ENCODE results near the gene FILIP1.

The FILIP1 gene

DNA sequence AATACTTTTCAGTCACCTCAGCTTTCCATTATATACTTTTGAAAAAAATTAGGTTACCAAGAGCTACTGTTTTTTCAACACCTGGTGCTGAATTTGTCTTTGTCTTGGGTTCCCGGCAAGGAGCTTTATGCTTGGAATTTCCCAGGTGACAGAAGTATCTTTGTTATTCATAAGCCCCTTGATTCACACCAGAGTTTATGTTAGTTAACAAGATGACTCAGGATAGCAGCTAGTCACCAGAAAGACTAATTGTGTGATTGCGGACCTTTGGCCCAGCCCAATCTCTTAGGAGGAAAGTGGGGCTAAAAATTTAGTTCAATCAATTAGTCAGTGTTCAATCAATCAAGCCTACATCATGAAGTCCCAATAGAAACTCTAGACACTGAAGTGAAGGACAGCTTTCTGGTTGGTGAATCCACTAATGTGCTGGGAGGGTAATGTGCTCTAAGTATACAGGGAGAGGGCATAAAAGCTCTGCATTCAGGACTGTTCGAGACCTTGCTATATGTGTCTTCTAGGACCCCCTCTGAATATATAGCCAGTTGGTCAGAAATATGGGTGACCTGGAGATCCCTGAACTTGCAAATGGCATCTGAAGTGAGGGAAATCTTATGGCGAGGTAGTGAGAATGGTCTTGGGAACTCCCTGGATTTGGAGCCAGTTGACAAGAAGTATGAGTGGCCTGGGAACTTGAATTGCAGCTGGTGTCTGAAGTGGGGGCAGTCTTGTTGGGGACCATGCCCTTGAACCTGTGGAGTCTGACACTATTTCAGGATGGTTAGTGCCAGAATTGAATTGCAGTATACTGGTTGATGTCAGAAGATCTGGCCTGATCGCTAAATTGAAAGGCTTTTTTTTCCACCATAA is 225.2 kb downstream of the FILIP1 start:
- in situ Hi-C loops (cut with MboI; ENCODE audit: low sequenced_read_pairs), result no loop called here
- H3K27me3 ChIP-seq (ENCODE audit: low read depth), result no peaks in the 10 kb centered on the region
- H3K4me1 ChIP-seq, result peaks cover 14% of the 10 kb centered on the region
- H3K9me3 ChIP-seq, result 0 out of 2 replicates have a peak, but pooled peaks cover 3% of the 10 kb centered on the region
- H3K4me3 ChIP-seq, result no peak overlapping the region
- H3K36me3 ChIP-seq (replicated peaks), result peaks cover 10% of the 10 kb centered on the region; the same call in 1 of the 2 replicates
- DNase-seq (ENCODE audit: low spot score in 2 of 2), result peak in 1 of 2 experiments; percentile 50

DNA sequence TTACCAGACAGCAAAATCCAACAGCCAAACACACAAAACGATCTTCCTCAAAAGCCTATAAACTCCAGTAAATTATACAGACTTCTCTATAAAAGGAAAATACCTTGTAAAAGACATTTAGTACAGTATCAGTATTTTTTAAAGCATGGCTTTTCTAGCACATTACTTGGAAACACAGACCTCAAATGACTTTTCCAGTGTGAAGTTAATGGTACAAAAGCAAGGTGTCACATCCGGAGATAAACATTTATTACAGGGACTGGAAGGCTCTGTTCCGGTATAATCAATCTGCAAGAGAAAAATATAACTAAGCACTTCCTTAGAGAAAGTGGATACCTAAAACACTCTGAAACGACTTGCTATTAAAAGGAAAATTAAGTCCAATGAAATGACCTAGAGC is 226.1 kb downstream of the FILIP1 start:
- no peaks in the 10 kb centered on the region for H3K9me3 ChIP-seq
- H3K4me1 ChIP-seq, result peaks cover 14% of the 10 kb centered on the region
- H3K4me3 ChIP-seq, result no peak overlapping the region
- H3K36me3 ChIP-seq (replicated peaks), result peaks cover 3% of the 10 kb centered on the region; the same call in 1 of the 2 replicates
- no peak for DNase-seq (ENCODE audit: low spot score in 2 of 2)
- H3K27me3 ChIP-seq (ENCODE audit: low read depth), result no peaks in the 10 kb centered on the region
- in situ Hi-C loops (cut with MboI; ENCODE audit: low sequenced_read_pairs), result no loop called here

DNA sequence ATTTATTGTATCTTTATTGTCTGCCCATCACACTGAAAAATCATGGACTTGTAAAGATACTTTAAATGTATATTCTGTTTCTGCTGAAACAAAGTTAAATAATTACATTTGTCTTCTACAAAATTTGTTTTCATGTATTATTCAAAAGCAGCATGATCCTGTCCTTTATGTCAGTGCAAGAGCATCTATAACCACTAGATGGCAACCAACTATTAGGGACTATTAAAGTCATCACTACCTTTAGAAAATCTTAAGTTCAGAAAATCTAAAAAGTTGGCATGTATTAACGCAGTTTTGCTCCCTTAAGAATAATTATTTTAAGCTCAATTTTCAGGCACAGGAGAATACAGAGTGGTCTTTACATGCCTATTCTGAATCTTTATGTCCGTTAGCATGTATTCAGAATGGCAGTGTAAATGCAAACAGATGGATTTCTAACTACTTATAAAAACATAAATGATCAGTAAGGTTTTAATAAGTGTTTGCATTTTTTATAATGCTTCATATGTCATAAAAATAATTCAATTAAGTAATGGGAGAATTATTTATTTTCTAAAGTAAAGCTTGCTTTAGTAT is 226.8 kb downstream of the FILIP1 start:
- Histone ChIP-seq H3K27me3 (ENCODE audit: low read depth) (no peaks in the 10 kb centered on the region), H3K4me1 (peaks cover 14% of the 10 kb centered on the region), H3K4me3 (no peak overlapping the region), H3K9me3 (no peaks in the 10 kb centered on the region), H3K36me3 (replicated peaks) (no peaks in the 10 kb centered on the region; the same call in 1 of the 2 replicates)
- DNase-seq (ENCODE audit: low spot score in 2 of 2), result peak in 1 of 2 experiments; percentile 68
- in situ Hi-C loops (cut with MboI; ENCODE audit: low sequenced_read_pairs), result no loop called here

DNA sequence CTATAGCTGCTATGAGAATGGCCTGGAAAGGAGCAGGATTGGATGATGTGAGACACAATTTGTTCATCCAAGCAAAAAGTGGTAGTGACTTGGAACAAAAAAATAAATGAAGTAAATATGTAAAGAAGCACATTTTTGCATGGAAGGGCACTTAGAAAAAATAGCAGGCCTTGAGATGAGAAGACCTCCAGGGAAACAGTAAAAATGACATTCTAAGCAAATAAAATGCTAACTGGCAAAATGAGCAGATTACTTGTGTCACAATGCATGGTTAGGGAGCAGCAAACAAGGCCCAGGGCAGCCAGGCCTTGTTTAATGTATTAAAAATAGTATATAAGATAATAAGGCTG is 230.2 kb downstream of the FILIP1 start:
- in situ Hi-C loops (cut with MboI; ENCODE audit: low sequenced_read_pairs), result no loop called here
- peaks cover 17% of the 10 kb centered on the region for H3K36me3 ChIP-seq (replicated peaks)

DNA sequence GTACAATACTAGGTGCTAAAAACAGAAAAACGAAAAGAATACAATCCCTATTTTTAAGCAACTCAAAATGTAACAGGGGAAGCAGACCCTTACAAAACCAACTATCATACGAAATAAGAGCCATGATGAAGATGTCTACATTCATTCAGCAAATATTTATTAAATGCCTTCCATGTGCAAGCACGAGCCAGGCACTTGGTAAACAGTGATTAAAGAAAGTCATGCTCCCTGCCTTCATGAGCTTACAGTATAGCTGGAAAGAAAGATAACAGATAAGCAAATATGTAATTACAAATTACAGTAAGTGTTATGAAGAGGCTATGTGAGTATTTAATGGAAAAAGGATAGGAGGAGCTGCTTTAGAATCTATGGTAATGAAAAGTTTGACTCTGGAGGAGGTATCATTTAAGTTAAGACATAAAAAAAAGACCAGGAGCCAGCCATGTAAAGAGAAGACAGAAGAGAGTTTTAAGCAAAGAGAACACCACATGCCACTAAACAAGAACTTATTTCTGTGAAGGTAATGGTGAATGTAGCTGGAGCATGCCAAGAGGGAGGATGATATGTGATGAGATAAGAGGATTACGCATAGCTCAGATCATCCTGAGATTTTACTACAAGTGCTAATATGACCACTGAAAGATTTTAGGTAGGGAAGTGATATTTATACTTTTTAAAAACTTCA is 230.7 kb downstream of the FILIP1 start:
- DNase-seq (ENCODE audit: low spot score in 2 of 2), result no peak
- Histone ChIP-seq H3K9me3 (no peaks in the 10 kb centered on the region), H3K4me3 (no peak overlapping the region), H3K4me1 (peaks cover 6% of the 10 kb centered on the region), H3K36me3 (replicated peaks) (peaks cover 17% of the 10 kb centered on the region), H3K27me3 (ENCODE audit: low read depth) (no peaks in the 10 kb centered on the region)
- in situ Hi-C loops (cut with MboI; ENCODE audit: low sequenced_read_pairs), result no loop called here

More for the DNA sequence above, 230.2 kb downstream of the FILIP1 start:
- Histone ChIP-seq H3K4me1 (peaks cover 11% of the 10 kb centered on the region), H3K4me3 (no peak overlapping the region), H3K27me3 (ENCODE audit: low read depth) (no peaks in the 10 kb centered on the region), H3K9me3 (no peaks in the 10 kb centered on the region)
- no peak for DNase-seq (ENCODE audit: low spot score in 2 of 2)

DNA sequence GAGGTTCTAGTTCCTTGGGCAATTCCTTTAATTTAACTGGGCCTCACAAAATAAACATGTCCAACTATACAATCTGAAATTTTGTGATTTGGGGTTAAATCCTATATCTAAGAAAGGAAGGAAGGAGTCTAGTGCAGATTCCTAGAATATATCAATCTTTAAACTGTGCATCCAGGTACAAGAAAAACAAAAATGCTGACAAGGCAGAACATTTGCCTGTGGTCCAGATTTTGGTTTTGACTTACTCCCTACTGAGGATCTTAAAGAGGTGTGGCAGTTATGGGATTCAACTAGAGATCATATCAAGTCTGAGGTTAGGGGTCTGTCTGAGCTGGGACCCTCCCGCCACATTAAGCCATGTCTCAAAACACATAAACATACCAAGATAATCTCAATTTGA is 232.3 kb downstream of the FILIP1 start:
- H3K9me3 ChIP-seq, result no peaks in the 10 kb centered on the region
- no peaks in the 10 kb centered on the region for H3K4me1 ChIP-seq
- H3K27me3 ChIP-seq (ENCODE audit: low read depth), result no peaks in the 10 kb centered on the region
- in situ Hi-C loops (cut with MboI; ENCODE audit: low sequenced_read_pairs), result no loop called here
- DNase-seq (ENCODE audit: low spot score in 2 of 2), result no peak
- H3K36me3 ChIP-seq (replicated peaks), result peaks cover 17% of the 10 kb centered on the region
- no peak overlapping the region for H3K4me3 ChIP-seq

DNA sequence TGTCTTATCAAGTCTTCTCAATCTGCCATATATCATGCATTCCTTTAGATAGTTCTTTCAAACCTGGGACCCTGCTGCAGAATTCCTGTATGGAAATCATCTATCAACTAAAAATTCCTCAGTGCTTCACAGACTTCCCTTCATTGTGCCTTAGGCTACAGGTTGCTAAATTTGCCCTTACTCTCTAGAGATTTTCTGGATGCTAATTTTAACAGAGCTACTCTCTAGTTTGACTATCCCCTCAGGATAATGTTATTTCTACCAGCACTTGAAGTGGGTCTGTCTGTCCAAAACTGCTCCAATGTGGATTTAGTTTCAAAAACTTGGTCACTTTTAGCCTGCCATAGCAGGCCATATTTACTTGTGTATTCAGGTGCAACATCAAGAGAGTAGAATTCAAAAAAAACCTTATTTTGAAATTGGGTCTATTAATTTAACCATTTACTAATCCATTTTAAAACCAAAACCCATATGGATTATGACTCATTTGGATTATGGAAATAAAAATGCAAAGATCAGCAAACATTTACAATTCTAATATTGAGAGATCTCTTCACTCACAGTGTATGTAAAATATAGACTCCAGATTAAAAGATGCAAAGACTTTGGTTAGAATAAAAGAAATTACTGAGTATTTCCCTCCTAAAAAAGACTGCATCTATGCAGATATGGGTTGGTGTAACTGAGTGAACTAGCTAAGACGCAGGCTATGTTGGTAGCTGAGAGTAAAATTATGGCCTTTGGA is 236.1 kb downstream of the FILIP1 start:
- in situ Hi-C loops (cut with MboI; ENCODE audit: low sequenced_read_pairs), result no loop called here
- H3K9me3 ChIP-seq, result no peaks in the 10 kb centered on the region
- H3K36me3 ChIP-seq (replicated peaks), result peaks cover 17% of the 10 kb centered on the region
- no peaks in the 10 kb centered on the region for H3K27me3 ChIP-seq (ENCODE audit: low read depth)
- H3K4me3 ChIP-seq, result no peak overlapping the region
- DNase-seq (ENCODE audit: low spot score in 2 of 2), result no peak
- H3K4me1 ChIP-seq, result no peaks in the 10 kb centered on the region

DNA sequence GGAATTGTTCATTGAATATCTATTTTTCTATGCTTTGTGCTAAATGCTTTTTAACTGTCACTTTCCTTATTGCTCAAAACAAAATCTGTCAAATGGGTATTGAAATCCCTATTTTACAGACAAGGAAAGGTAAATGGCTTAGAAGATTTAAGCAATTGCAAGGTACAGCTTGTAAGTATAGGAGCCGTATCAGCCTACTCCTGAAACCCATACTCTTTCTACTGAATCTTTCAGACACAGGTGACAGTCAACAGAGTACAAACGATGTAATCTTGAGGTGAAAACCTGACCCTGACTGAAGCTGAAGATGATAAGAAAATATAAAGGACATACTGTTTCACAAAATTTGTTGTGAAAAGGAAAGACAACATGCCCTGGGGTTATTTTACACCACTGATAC is 243.0 kb downstream of the FILIP1 start:
- Histone ChIP-seq H3K4me3 (no peak overlapping the region), H3K27me3 (ENCODE audit: low read depth) (no peaks in the 10 kb centered on the region), H3K4me1 (no peaks in the 10 kb centered on the region), H3K9me3 (no peaks in the 10 kb centered on the region), H3K36me3 (replicated peaks) (no peaks in the 10 kb centered on the region; the same call in 1 of the 2 replicates)
- in situ Hi-C loops (cut with MboI; ENCODE audit: low sequenced_read_pairs), result no loop called here
- no peak for DNase-seq (ENCODE audit: low spot score in 2 of 2)

DNA sequence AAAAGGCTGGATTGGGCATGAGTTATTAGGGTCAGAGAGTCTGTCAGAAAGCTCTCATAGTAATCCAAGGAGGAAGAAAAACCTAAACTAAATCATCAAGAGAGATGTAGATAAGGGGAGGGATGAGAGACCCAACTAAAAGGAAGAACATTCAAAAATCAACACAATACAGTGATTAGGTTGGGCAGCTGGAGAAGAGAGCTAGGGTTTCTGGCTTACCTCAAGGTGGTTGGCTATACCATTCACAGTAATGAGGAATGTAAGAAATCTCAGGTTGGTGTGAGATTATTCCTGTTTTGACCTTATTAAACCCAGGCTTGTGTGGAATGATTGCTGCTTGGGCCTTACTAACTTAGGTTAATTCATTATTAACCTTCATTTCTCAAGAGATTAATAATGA is 243.8 kb downstream of the FILIP1 start:
- in situ Hi-C loops (cut with MboI; ENCODE audit: low sequenced_read_pairs), result no loop called here
- no peaks in the 10 kb centered on the region for H3K4me1 ChIP-seq
- H3K4me3 ChIP-seq, result no peak overlapping the region
- no peaks in the 10 kb centered on the region for H3K9me3 ChIP-seq
- no peaks in the 10 kb centered on the region for H3K36me3 ChIP-seq (replicated peaks)
- no peaks in the 10 kb centered on the region for H3K27me3 ChIP-seq (ENCODE audit: low read depth)
- no peak for DNase-seq (ENCODE audit: low spot score in 2 of 2)

DNA sequence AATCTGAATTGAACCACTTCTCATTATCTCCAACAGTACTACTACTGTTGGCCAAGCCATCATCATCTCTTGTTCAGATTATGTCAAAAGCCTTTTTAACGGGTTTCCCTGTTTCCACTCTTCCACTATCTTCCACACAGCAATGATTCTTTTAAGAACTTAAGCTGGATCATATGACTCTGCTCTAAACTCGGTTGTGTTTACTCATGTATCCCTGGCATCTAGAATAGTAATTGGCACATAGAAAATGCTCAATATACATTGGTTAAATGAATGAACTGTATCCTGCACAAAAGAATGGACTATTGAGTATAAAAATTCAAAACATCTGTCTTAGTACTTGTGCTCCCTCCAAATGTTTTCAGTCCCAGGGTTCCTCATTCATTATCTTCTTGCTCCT is 247.2 kb downstream of the FILIP1 start:
- no peak overlapping the region for H3K4me3 ChIP-seq
- H3K9me3 ChIP-seq, result no peaks in the 10 kb centered on the region
- peaks cover 9% of the 10 kb centered on the region for H3K36me3 ChIP-seq (replicated peaks)
- in situ Hi-C loops (cut with MboI; ENCODE audit: low sequenced_read_pairs), result no loop called here
- H3K27me3 ChIP-seq (ENCODE audit: low read depth), result no peaks in the 10 kb centered on the region
- DNase-seq (ENCODE audit: low spot score in 2 of 2), result no peak
- peaks cover 7% of the 10 kb centered on the region for H3K4me1 ChIP-seq

DNA sequence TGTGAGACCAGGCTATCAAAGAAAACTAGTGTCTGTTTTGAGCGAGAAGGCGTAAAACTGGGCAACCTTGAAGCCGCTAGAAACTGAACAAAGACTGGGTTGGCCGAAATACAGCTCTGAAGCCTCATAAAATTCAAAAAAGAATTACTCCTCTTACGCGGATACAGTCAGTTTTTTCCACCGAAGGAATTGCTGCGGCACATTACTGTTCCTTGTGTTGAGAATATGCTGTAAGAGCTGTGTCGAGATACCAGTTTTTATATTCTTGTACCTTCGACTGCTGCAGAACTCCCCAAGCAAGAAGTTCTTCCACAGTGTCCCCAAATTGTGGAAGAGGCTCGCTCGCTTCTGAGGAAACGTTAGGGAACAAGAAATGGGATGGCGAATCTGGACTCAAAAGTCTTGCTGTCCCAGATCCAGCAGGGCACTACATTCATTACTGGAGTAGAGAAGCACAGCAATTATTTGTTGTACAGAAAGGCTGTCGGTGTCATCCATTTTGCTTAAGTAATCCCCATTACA is 249.5 kb downstream of the FILIP1 start:
- no peak for DNase-seq (ENCODE audit: low spot score in 2 of 2)
- in situ Hi-C loops (cut with MboI; ENCODE audit: low sequenced_read_pairs), result no loop called here
- no peaks in the 10 kb centered on the region for H3K27me3 ChIP-seq (ENCODE audit: low read depth)
- H3K4me1 ChIP-seq, result peaks cover 11% of the 10 kb centered on the region
- peaks cover 29% of the 10 kb centered on the region for H3K36me3 ChIP-seq (replicated peaks)
- H3K9me3 ChIP-seq, result no peaks in the 10 kb centered on the region
- peak overlapping the region; percentile 83 for H3K4me3 ChIP-seq

DNA sequence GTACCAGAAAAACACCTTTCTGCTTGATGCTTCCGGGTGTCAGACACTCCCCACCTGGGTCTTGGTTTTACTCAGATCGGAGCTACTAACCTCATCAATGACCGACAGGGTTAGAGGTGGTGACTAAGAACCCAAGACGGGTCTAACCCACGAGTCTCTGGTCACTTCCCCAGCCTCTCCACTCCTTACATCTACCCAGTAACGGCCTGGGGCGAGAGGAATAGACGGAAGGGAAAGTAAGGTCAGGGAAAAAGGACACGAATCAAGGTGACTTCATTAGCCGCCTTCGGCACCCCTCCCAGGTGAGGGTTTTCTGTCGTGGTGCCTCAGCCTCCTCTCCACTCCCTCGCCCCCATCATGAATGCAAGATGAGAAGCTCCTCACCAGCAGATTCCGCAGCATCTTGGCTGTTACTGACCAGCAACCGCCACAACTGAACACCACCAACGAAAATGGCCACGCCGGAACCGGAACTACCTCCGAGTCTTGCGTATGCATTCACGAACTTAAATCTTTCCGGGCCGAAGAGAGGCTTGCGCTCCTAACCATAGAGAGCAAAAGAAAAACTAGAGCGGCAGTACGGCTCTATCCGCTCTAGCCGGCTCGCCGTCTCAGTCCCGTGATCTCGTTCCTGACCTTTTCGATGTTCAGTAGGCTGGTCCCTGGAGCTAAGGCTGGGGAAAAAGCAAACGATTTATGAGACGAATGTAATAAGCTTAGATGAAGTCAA is 250.1 kb downstream of the FILIP1 start, which contains the start of gene COX7A2:
Gene COX7A2 (minus strand): TSS at position 469 of the 730 bp plus-strand sequence. CDS start 67 bp downstream, at position 402.
- H3K4me1 ChIP-seq, result peaks cover 11% of the 10 kb centered on the region
- H3K4me3 ChIP-seq, result peak within 1 kb of the TSS; percentile 83
- DNase-seq (ENCODE audit: low spot score in 2 of 2), result peak; percentile 90 to 95
- no peaks in the 10 kb centered on the region for H3K27me3 ChIP-seq (ENCODE audit: low read depth)
- H3K9me3 ChIP-seq, result no peaks in the 10 kb centered on the region
- in situ Hi-C loops (cut with MboI; ENCODE audit: low sequenced_read_pairs), result no loop called here
- peaks cover 34% of the 10 kb centered on the region for H3K36me3 ChIP-seq (replicated peaks)

Measured in HAP-1 (cell line).